Activated T-cell treated with anti-CD3 and anti-CD28 coated beads for 1 hour (primary cell): ENCODE results near the gene SUMF1.
"Not testable (repeated sequence)": the region's sequence is repeated elsewhere in the genome, so short reads cannot be mapped to it uniquely, and the experiment has no call there.

Source experiments
- DNase-seq: peaks from one replicate; pipeline ENCODE4 v3.0.0-alpha.2; 2020; ENCODE audit warnings: low read depth

SUMF1 gene

DNA sequence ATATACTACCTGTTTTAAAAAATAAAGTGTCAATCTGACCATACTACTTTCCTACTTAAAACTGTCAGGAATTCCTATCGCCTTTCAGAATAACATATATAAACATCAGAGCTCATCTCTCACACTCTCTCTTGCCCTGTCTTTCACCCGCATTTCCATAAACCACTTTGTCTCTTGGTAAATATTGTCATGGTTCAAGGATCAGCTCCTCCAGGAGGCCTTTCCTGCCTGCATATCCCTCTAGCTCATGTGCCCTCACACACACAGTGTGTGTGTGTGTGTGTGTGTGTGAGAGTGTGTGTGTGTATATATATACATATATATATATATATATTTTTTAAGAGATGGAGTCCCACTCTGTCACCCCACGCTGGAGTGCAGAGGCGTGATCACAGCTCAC lies 6.7 kb downstream of the SUMF1 start:
- DNase-seq: no peak

DNA sequence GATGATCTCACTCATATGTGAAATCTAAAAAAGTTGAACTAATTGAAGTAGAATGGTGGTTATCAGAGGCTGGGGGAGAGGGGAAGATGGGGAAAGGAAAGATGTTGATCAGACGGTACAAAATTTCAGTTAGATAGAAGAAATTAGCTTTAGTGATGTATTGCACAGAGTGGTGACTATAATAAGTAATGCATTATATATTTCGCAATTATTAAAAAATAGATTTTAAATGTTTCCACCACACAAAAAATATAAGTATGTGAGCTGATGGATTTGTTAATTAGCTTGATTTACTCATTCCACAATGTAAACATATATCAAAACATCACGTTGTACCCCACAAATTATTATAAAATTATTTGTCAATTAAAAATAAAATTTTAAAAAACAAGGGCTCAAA lies 8.1 kb downstream of the SUMF1 start:
- no peak for DNase-seq

DNA sequence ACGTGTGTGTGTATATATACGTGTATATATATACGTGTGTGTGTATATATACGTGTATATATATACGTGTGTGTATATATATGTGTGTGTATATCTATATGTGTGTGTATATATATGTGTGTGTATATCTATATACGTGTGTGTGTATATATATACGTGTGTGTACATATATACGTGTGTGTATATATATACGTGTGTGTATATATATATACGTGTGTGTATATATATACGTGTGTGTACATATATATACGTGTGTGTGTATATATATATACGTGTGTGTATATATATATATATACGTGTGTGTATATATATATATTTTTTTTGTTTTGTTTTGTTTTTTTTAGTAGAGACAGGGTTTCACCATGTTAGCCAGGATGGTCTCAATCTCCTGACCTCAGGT lies 10.3 kb downstream of the SUMF1 start:
- DNase-seq: not testable (repeated sequence)

DNA sequence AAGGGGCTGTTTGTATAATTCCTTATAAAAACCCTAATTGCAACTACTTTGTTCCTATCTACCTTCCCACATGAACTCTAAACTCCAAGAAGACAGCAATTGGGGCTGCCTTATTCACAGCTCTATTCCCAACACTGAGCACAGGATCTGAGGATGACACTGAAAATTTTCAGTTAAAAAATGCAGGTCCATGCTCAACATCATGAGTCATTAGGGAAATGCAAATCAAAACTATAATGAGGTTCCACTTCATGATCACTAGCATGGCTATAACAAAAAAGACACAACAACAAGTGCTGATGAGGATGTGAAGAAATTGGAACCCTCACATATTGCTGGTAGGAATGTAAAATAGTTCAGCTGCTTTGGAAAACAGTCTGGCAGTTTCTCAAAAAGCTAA lies 12.9 kb downstream of the SUMF1 start:
- no peak for DNase-seq

DNA sequence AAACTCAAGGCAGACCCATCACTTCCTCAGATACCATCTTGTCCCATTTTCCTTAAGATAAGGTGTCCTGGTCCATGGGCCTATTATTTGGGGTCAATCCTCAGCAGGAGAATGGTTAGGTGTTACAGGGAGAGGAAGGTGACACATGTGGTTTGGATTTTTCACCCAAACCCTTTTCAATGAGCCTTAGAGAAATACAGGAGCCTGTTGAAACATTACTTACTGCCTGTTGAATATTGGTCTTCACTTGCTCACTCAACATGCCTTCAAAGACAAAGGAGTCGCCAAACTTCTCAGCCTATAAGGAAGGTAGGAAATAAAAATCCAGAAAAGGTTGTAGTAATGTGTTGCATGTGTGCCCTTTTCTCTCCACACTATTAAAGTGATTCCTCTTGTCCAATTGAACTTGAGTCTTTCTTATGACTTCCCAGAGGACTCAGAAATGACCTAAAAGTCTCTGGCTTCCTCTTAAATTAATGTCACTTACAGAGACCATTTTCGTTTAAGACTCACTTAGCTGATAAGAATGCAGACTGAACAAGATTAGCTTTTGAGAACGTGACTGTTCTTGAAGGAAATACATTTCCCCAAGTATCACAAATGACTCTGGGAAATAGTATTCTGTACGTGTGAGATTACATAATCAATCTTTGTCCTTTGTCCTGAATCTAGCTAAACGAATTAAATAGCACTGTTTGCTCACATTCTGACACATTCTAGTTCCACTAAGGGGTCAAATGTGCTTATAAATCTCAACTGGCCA lies 17.8 kb downstream of the SUMF1 start:
- DNase-seq: no peak

DNA sequence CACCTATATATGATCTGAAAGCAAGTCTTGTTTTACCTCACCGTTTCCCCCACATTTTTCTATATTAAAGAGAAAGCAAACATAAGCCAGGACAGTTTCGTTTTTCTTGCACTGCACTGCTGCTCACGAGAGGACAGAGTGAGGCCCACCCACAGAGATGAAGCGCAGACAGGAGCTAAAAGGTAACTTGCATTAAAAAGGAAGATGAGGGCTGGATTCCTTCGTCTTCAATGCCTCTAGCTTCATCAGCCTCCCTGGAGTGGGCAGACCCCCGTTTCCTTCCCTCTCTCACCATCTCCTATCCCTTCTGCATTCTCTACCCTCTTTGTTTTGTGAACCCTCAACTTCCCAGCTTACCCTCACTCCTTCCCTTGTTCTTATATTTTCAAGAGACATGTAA lies 18.9 kb downstream of the SUMF1 start:
- no peak for DNase-seq

DNA sequence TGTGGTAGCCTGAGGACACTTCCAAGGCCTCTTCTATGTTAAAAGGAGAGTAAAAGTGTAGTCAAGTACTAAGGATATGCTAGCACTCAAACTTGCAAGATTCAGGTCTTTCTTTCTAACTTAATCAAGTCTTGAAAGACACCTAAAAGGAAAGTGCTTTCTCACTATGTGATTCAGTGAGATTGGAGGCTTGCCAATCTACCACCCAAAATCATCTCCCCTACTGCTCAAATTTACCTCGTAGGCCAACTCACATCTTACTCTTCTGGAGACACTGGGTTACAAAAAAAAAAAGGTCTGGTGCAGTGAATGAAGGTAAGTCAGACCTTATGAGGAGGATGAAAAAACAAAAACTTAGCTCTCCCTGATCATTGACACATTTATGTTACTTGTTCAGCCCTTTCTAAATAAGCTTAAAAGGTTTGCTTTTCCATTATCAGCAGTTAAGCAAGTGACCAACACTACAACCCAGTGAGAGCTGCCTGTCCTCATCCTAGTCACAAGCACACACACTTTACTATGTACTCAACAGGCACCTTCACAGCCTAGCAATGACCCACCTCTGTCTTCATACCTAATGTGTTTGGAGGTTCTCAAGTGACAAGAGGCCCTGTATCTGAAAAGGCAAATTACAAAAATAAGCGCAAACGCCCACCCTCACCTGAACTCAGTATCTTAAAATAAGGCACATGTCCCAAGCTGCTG lies 19.6 kb downstream of the SUMF1 start:
- DNase-seq: no peak

DNA sequence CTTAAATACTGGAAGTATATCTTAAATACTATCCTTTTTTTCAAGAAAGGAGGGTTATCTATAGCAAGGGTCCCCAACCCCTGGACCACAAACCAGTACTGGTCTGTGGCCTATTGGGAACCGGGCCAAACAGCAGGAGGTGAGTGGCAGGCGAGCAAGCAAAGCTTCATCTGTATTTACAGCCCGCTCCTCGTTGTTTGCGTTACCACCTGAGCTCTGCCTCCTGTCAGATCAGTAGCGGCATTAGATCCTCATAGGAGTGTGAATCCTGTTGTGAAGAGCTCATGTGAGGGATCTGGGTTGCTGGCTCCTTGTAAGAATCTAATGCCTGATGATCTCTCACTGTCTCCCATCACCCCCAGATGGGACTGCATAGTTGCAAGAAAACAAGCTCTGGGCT lies 26.1 kb downstream of the SUMF1 start:
- no peak for DNase-seq

DNA sequence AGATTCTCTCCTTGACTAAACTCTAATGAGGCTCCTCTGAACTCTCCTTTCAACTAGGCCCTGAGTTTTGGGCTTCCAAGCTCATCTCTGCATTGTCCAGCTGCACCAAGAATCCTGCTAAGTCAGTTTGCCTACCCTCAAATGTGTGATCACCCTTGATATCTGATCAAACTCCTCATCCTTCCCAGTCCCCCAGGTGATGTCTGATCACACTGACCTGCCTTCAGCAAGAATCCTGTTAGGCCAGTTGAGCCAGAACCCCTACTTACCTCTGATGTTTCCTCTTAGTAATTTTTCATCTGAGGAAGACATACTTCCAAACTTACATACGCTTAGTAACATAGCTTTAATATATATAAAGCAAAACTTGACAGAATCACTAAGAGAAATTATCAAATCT lies 28.8 kb downstream of the SUMF1 start:
- no peak for DNase-seq

DNA sequence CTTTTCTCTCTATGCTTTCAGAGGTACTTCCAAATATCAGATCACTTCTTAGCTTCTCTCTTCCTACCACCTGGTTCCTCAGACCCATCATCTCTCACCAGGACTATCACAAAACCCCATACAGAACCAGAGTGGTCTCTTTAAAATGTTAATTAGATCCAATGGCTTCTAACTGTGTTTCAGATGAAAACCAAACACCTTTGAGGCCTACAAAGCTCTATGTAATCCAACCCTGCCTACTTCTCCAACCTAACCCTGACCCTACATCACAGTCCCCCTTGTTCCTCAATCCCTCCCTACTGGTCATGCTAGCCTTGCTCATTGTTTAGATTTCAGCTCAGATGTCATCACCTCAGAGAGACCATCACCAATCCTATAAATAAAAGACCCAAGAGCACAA lies 34.8 kb downstream of the SUMF1 start:
- no peak for DNase-seq

DNA sequence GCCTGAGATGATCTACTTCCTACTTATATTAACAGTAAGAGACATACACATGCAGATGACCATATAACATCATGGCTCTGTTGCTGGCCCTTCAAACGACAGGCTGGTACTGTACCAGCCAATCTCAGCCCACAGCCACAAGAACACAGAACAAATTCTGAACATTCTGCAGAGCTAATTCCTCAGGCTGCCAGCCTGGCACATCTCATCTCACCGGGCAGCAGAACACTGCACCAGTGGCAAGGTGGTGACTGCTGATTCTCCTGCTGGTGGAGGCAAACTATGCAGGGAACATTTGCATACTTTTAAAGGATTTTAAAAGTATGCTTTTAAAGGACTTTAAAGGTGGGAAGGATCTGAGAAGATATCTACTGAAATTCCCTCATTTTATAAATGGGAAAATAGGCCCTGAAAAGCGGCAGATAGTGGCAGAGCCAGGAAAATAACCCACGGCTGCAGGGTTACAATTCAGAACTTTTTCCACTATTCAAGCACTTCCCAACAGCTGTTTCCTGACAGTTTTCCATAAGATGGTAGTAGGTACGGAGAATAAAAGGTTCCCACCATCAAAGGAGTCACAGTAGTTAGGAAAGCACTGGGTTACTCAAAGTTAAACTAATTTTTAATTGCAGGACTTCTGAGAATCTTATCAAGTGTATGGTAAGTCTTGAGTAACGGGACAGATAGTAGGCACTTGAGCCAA lies 37.3 kb downstream of the SUMF1 start:
- DNase-seq: no peak

DNA sequence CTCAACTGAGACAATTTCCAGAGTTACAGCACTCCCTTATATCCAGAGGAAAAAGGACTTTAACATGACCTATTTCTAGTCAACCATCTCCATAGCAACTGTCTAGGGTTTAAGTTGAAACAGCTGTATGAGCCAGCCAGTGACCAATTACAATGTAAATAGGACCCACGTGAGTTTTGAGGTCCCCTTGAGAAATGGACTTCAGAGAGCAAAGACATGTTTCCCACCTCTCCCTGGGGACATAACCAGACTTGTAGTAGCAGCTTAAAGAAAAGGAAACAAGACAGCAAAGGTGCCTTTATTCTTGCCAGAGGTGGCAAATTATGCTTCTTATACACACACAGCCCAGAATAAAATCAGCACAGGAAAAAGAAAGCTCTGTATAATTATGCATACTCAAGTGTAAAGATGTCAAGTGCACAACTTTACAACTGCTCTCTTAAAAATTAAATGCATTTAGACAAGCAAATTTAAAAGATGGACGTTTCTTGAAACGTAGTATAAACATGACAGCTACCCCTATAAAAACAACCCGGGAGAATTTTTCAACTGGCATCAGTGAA lies 40.2 kb downstream of the SUMF1 start:
- DNase-seq: no peak

DNA sequence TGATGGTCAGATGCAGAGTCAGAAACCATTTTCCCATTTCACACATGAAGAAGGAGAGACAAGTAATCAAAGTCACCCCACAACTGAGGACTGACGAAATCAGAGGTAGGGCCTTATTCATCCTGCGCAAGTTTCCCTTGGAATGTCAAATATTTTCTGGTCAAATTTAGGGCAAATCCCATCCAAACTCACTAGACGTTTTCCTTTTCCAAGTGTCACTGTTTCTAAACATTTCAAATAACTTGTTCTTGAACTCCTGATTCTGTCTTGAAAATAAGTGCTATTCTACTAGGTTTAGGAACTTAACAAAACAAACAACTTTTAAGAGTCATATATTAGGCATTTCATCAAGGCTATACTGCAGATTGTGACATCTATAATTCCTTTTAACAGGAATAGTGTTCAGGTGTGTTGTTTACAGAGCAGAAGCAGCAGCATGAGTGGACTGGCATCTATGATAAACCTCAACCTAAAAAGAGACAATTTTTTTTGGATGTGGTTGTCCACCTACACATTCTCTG lies 40.7 kb downstream of the SUMF1 start:
- no peak for DNase-seq

DNA sequence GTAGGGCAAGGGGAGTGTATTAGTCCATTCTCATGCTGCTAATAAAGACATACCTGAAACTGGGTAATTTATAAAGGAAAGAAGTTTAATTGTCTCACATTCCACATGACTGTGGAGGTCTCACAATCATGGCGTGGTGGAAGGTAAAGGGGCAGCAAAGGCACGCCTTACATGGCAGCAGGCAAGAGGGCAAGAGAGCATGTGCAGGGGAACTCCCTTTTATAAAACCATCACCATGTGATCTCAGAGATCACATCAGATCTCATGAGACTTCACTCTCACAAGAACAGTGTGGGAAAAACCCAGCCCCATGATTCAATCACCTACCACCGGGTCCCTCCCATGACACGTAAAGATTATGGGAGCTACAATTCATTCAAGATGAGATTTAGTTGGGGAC lies 41.4 kb downstream of the SUMF1 start:
- DNase-seq: no peak

DNA sequence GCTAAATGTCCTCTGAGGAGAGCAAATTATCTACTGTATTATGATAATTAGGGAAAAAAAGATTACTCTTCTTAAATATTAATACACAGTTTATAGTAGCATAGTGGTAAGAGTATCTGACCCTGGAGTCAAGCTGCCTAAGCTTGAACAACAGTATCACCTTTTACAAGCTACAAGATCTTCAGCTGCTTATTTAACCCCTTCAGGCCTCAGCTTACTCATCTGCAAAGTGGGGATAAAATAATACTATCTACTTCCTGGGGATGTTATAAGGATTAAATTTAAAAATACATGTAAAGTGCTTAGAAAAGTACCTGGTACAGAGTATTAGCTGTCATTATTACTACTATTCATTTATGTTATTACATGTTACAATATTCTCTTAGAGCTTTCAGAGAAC lies 42.0 kb downstream of the SUMF1 start:
- no peak for DNase-seq

DNA sequence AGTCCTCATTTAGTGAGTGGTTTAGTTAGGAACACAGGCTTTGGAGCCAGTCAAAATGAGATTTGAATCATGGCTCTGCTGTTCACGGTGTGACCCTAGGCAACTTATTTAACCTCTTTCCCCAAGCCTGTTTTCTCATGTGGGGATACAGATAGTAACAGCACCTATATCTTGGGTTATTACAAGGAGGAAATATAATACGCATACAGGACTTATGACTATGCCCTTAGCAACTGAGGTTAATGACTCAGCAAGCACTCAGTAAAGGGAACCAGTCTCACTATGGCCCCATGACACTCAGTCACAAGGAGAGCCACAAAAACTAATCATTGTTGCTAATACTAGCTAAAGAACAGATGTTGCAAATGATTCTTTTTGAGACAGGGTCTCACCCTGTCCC lies 45.9 kb downstream of the SUMF1 start:
- DNase-seq: no peak

DNA sequence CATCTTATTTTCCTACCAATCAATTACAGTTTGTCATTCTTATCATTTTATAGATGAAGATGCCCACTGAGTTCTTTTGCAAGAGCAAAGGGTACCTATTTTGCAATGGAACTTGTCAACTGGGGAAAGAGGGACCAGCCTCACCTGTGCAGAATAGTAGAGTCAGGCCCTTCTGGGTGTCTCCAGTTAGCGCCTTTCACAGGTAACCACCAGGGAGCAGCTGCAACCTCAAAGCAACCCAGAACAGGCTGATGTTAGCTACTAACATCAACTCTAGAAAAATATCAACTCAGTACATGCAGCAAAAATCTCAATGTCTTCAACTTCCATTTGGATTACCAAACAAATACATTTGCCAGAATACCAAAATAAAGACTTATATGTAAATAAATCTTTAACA lies 47.1 kb downstream of the SUMF1 start:
- DNase-seq: no peak

DNA sequence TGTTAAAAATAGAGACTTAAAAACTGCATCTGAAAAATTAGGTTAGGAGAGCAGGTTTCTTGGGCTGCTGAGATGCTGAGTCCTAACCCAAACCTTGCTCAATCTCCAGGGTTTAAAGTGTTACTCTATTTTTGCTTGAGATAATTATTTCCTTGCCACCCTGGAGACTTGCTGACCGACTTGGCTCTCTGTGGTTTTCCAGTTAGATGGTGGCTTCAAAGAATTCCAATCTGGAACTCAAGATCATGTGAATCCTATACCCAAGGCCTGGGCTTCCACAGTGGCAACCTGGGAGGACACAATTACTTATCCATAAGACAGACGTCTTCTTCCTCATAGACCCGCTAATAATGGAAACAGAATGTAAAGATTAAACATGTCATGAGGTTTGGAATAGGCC lies 47.7 kb downstream of the SUMF1 start:
- no peak for DNase-seq

DNA sequence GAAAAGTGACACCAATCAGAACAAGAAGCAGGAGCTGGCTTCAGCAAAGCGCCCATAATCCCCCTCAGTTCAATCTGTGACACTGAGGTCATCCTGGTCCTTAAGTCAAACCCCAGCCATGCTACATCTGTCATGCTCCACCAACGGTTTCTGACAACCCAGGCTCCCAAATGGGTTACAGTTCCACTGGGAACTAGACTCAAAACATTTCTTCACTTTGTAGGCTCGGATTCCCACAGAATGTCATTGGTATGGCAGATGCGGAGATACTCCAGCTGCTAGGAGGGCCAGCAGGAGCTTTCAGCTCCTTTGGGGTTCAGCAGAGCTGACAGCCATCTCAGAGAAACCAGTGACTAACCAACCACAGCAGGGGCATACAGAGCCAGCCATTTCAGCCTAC lies 48.9 kb downstream of the SUMF1 start:
- no peak for DNase-seq

DNA sequence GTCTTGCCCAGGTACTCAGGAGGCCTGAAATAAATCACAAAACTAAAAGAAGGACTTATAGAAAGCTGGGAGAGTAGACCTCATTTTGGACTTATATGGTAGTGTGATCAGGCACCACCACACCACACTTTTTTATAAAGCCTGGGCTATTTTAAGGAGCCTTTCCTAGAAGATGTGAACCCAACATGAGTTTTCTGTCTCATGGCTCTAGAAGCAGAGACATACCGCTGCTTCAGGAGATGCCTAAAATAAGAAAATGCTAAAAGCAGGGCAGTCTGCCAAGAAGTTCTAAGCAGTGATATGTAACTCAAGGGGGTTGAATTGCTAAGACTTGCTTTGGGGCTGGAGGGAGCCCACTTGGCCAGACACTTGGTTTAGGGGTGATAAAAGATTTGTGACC lies 49.6 kb downstream of the SUMF1 start:
- no peak for DNase-seq

DNA sequence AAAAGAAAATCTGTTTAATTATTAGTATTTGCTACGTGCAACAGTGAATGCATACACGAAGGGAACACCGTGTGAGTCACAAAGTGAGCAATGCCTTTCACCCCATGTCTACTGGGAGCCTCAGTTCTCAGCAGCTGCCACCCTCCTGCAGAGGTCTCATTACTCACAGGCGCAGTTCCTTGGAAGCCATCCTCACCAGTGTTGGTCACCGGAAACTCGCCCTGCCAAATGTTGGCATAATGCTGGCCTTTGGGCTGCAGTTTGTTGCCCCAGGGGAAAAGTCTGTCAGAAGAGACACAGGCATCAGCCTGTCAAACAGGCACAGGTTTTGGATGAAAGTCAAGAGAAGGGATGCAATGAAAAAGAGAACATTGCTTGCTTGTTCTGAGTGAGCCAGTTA lies 50.1 kb downstream of the SUMF1 start:
- no peak for DNase-seq

DNA sequence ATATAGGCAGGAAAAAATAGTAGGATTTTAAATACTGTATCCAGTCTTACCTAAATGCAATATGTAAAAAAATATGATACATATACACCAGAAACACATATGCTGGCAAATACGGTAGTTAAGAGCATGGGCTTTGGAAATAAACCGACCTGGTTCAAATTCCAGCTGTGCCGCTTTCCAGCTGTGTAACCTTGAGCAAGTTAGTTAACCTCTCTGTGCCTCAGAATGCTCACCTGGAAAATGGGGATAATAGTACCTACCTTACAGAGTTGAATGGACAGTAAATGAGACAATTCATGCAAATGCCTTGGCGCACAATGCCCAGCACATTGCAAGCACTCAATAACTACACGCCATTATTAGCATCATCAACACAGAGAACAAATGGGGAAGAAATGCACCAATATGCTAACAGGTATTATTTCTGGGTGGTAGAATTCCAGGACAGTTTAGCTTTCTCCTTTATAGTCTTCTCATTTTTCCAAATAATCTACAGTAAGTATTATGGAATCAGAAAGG lies 50.6 kb downstream of the SUMF1 start:
- no peak for DNase-seq

DNA sequence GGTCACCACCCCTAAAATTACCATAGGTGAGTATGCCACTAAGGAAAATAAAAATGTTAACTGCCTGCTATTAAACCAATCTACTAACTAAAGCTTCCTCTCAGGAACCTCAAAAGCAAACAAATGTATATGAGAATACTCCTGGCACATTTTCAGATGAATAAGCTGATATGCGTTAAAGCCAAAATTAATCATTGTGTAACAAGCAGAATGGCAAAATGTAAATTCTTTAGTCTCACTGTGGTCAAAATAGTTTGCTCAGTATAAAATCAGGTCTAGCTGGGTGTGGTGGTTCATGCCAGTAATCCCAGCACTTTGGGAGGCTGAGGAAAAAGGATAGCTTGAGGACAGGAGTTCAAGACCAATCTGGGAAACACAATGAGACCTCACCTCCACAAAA lies 53.6 kb downstream of the SUMF1 start:
- no peak for DNase-seq
